HepG2 (cell line): ENCODE data around the gene CFAP300. TPM values are rescaled to one million over a fixed set of nuclear protein-coding genes. Genes with fewer than 3 reads are reported as not detected.
A peak's percentile ranks its signal among the peaks of the same experiment; 100 is the strongest.

ENCODE experiments used
- ATF7-NPFF ChIP-seq: sonication (generic); formaldehyde crosslinking; IDR thresholded peaks from 2 replicates; pipeline ENCODE4 v1.8.1; 2023; ENCODE audit warnings: mild to moderate bottlenecking, low read depth, missing genetic modification reagents, moderate library complexity
- BCL3 ChIP-seq: sonication (generic); formaldehyde crosslinking; IDR thresholded peaks from 2 replicates; pipeline ENCODE4 v1.5.1; 2020; ENCODE audit warnings: mild to moderate bottlenecking, missing genetic modification reagents, moderate library complexity
- BRD4 ChIP-seq: sonication (generic); formaldehyde crosslinking; IDR thresholded peaks from 2 replicates; pipeline ENCODE4 v1.4.0; 2020; ENCODE audit warnings: missing genetic modification reagents
- CENPT ChIP-seq: sonication (generic); formaldehyde crosslinking; IDR thresholded peaks from 2 replicates; pipeline ENCODE4 v1.8.0; 2022; ENCODE audit warnings: low read depth, mild to moderate bottlenecking, moderate library complexity, missing genetic modification reagents
- CSRNP1 ChIP-seq: sonication (generic); formaldehyde crosslinking; IDR thresholded peaks from 2 replicates; pipeline ENCODE4 v1.8.1; 2023; ENCODE audit warnings: mild to moderate bottlenecking, missing genetic modification reagents
- JUND ChIP-seq: sonication (generic); formaldehyde crosslinking; IDR thresholded peaks from 2 replicates; pipeline ENCODE4 v1.8.0; 2022; ENCODE audit warnings: mild to moderate bottlenecking, missing genetic modification reagents
- MATR3 ChIP-seq: sonication (generic); formaldehyde crosslinking; IDR thresholded peaks from 2 replicates; pipeline ENCODE4 v1.4.0; 2020; ENCODE audit warnings: missing genetic modification reagents
- NCOA5 ChIP-seq: sonication (generic); formaldehyde crosslinking; IDR thresholded peaks from 2 replicates; pipeline ENCODE4 v1.4.0; 2020; ENCODE audit warnings: missing genetic modification reagents
- PRPF4 ChIP-seq: fragments of 200-400 bp; formaldehyde crosslinking; IDR thresholded peaks from 2 replicates; pipeline ENCODE4 v1.6.1; 2016; ENCODE audit warnings: low read length, low read depth; ENCODE audit not compliant: poor library complexity, severe bottlenecking
- RBM22 ChIP-seq: fragments of 200-400 bp; formaldehyde crosslinking; optimal IDR thresholded peaks from 2 replicates; pipeline ENCODE3; 2017; ENCODE audit warnings: mild to moderate bottlenecking, low read length, moderate library complexity
- RFX1 ChIP-seq: fragments of 450-650 bp; IDR thresholded peaks from 2 replicates; pipeline ENCODE4 v1.6.1; 2017
- SPEN ChIP-seq: sonication (generic); formaldehyde crosslinking; IDR thresholded peaks from 2 replicates; pipeline ENCODE4 v1.5.1; 2020; ENCODE audit warnings: low read depth, mild to moderate bottlenecking, missing genetic modification reagents
- TCF7L2 ChIP-seq: IDR thresholded peaks from 2 replicates; pipeline ENCODE4 v1.6.1; 2011; ENCODE audit warnings: mild to moderate bottlenecking, low read depth, low read length, moderate library complexity
- TEAD2 ChIP-seq: sonication (generic); formaldehyde crosslinking; IDR thresholded peaks from 2 replicates; pipeline ENCODE4 v1.9.0; 2021; ENCODE audit warnings: missing genetic modification reagents
- XRCC5 ChIP-seq: fragments of 200-400 bp; formaldehyde crosslinking; optimal IDR thresholded peaks from 2 replicates; pipeline ENCODE3; 2017; ENCODE audit warnings: mild to moderate bottlenecking, low read length
- ZKSCAN8 ChIP-seq: IDR thresholded peaks from 2 replicates; pipeline ENCODE4 v1.6.1; 2016; ENCODE audit warnings: borderline replicate concordance, missing genetic modification reagents, missing compliant biosample characterization
- ZNF3 ChIP-seq: IDR thresholded peaks from 2 replicates; pipeline ENCODE4 v1.7.0; 2017; ENCODE audit warnings: inconsistent platforms
- ZNF329 ChIP-seq: sonication (generic); formaldehyde crosslinking; IDR thresholded peaks from 2 replicates; pipeline ENCODE4 v1.9.0; 2021; ENCODE audit warnings: low read depth, mild to moderate bottlenecking, missing genetic modification reagents
- ZNF512B ChIP-seq: sonication (generic); formaldehyde crosslinking; IDR thresholded peaks from 2 replicates; pipeline ENCODE4 v1.5.1; 2020; ENCODE audit warnings: missing genetic modification reagents, mild to moderate bottlenecking, borderline replicate concordance
- ZNF644 ChIP-seq: IDR thresholded peaks from 2 replicates; pipeline ENCODE4 v1.6.1; 2016; ENCODE audit warnings: low read depth
- polyA plus RNA-seq, 8 experiments: library from polyadenylated mRNA; depleted of rRNA in 3 of 8; stranded (reverse) in 7 of 8; unstranded in 1 of 8; fragments of >200 nt; fragmentation: Illumina TruSeq in 4 of 8; extraction: Trizol in 4 of 8; gene quantifications; 2 replicates each; pipeline versions ENCODE4 v1.2.1 to v1.2.3, GENCODE V29; 2011 to 2016; ENCODE audit warnings: low read depth in 4 of 8, missing spikeins in 1 of 8, mixed read lengths in 1 of 8; ENCODE audit not compliant: insufficient read depth in 1 of 8
- total RNA-seq, 5 experiments: library from RNA; depleted of rRNA; stranded (reverse); fragments of >200 nt; fragmentation: Illumina TruSeq; extraction: Trizol; gene quantifications; 2 replicates each; pipeline ENCODE4 v1.2.3, GENCODE V29; 2016; ENCODE audit warnings: low read depth in 1 of 5
- TF ChIP-seq, protein P1 (sequence below): sonication (generic); formaldehyde crosslinking; IDR thresholded peaks from 2 replicates; pipeline ENCODE4 v1.5.1; 2020; ENCODE audit warnings: mild to moderate bottlenecking, missing genetic modification reagents, moderate library complexity

The CFAP300 gene
- total and polyA plus RNA-seq, 2 of the 13 experiments (the other 11 are each of a cell fraction or from before 2014, with no cell fraction given): not detected

DNA sequence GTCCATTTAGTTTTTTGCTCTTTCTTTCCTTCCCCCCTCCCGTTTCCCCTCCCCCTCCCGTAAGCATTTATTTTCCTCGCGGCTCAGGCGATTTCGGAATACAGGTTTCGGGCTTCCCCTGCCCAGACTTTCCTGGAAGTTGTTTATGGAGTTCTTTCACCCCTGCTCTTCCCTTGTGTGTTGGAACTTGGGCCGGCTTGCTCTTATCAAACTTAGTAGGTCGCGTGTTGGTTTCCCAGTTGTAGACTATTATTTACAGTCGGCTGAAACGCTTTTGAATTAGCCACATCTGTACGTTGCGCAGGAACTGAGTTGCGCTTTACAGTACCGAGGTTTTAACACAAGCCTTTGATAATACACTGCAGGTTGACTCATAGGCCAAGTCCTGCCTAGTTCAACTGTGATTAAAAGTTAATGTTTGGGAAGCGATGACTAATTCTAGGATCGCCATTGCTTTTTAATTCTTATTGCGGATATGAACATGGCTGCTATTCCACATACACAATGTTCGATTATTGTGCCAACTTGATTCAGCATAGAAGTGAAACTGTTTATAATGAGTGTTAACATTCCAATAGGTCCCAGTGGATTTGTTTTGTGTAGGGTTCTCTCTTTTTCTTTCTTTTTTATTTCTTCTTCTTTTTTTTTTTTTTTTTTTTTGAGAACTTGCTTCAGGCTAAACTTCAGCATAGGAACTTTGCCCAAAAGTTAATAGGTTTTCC, 64.7 kb downstream of the CFAP300 start (continued):
- TF ChIP-seq BCL3 (CRISPR knock-in tag) (no peak), ZNF3 (no peak), CENPT (CRISPR knock-in tag) (no peak), JUND (CRISPR knock-in tag) (no peak), RFX1 (no peak), NCOA5 (CRISPR knock-in tag) (no peak), PRPF4 (peak; percentile 58), ATF7-NPFF (CRISPR knock-in tag) (no peak), XRCC5 (peak; percentile 94), SPEN (CRISPR knock-in tag) (no peak), BRD4 (CRISPR knock-in tag) (no peak), CSRNP1 (CRISPR knock-in tag) (no peak), TEAD2 (CRISPR knock-in tag) (no peak), ZNF512B (CRISPR knock-in tag) (0 out of 2 replicates have a peak, but pooled peaks have one; percentile 78), RBM22 (peak; percentile 73), TCF7L2 (peak; percentile 77), ZNF329 (no peak), ZKSCAN8 (CRISPR knock-in tag) (no peak), MATR3 (CRISPR knock-in tag) (no peak), ZNF644 (peak; percentile 14; the same call in 1 of the 2 replicates)
- TF ChIP-seq, protein P1, sequence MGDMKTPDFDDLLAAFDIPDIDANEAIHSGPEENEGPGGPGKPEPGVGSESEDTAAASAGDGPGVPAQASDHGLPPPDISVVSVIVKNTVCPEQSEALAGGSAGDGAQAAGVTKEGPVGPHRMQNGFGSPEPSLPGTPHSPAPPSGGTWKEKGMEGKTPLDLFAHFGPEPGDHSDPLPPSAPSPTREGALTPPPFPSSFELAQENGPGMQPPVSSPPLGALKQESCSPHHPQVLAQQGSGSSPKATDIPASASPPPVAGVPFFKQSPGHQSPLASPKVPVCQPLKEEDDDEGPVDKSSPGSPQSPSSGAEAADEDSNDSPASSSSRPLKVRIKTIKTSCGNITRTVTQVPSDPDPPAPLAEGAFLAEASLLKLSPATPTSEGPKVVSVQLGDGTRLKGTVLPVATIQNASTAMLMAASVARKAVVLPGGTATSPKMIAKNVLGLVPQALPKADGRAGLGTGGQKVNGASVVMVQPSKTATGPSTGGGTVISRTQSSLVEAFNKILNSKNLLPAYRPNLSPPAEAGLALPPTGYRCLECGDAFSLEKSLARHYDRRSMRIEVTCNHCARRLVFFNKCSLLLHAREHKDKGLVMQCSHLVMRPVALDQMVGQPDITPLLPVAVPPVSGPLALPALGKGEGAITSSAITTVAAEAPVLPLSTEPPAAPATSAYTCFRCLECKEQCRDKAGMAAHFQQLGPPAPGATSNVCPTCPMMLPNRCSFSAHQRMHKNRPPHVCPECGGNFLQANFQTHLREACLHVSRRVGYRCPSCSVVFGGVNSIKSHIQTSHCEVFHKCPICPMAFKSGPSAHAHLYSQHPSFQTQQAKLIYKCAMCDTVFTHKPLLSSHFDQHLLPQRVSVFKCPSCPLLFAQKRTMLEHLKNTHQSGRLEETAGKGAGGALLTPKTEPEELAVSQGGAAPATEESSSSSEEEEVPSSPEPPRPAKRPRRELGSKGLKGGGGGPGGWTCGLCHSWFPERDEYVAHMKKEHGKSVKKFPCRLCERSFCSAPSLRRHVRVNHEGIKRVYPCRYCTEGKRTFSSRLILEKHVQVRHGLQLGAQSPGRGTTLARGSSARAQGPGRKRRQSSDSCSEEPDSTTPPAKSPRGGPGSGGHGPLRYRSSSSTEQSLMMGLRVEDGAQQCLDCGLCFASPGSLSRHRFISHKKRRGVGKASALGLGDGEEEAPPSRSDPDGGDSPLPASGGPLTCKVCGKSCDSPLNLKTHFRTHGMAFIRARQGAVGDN (CRISPR knock-in tag): no peak
